Choroid plexus epithelial cell (primary cell): Measurements from ENCODE around the gene TTBK1.

Source experiments
- DNase-seq: peaks from one replicate; pipeline ENCODE4 v3.0.0-alpha.2; 2010; ENCODE audit warnings: low read depth
- H3K4me3 ChIP-seq: 2 replicates; pipeline ENCODE4 v1.5.1; 2011; ENCODE audit warnings: low read depth, mild to moderate bottlenecking, control low read depth, low read length, moderate library complexity
- TF ChIP-seq, protein P1 (sequence below): conservative IDR thresholded peaks from 2 replicates; pipeline ENCODE4 v1.5.1; 2011; ENCODE audit warnings: low read depth, mild to moderate bottlenecking, control low read depth, inconsistent platforms, low read length, moderate library complexity

TTBK1 gene

DNA sequence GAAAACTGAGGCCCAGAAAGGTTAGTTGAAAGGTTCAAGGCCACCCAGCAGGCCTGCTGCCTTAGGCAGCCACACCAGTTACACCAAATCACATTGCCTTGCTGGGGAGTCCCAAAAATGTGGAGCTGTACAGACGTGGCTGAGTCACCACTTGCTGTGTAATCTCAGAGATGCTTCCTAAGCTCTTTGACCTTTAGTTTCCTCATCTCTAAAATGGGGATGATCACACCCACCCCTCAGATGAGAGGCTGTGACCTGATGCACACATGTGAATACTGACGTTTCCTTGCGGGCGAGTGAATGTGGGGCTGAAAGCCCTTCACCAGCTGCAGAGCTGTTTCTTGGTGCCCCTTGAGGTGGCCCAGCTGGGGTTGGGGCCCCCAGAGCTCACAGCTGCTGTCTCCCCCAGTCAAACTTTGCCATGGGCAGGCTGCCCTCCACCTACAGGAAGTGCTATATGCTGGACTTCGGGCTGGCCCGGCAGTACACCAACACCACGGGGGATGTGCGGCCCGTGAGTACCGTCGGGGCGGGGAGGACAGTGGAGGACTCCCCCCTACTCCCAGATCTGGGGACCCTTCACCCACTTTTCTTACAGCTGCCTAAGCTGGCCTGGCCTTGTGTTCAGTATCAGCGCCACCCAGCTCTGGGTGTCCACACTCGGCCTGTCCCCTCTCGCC, 11.0 kb downstream of the TTBK1 start:
- H3K4me3 ChIP-seq = no peak overlapping the region
- peak; percentile 41 for DNase-seq

DNA sequence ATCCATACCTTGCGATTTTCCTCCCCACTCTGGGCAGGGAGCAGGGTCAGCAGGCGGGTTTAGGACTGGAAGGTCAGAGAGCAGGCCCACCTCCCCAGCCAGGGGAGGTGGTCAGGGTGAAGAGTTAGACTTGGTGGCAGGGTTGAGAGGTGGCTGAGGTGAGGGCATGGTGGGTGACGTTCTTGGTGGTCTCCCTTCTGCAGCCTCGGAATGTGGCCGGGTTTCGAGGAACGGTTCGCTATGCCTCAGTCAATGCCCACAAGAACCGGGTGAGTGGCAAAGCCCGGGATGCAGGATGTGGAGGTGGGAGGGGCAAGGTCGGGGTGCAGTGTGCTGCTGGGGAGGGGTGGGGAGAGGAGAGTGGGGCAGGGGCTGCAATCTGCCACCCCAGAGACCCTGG, 11.6 kb downstream of the TTBK1 start:
- no peak for DNase-seq
- TF ChIP-seq, protein P1, sequence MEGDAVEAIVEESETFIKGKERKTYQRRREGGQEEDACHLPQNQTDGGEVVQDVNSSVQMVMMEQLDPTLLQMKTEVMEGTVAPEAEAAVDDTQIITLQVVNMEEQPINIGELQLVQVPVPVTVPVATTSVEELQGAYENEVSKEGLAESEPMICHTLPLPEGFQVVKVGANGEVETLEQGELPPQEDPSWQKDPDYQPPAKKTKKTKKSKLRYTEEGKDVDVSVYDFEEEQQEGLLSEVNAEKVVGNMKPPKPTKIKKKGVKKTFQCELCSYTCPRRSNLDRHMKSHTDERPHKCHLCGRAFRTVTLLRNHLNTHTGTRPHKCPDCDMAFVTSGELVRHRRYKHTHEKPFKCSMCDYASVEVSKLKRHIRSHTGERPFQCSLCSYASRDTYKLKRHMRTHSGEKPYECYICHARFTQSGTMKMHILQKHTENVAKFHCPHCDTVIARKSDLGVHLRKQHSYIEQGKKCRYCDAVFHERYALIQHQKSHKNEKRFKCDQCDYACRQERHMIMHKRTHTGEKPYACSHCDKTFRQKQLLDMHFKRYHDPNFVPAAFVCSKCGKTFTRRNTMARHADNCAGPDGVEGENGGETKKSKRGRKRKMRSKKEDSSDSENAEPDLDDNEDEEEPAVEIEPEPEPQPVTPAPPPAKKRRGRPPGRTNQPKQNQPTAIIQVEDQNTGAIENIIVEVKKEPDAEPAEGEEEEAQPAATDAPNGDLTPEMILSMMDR = no peak
- H3K4me3 ChIP-seq = no peak overlapping the region

More for the DNA sequence above, 11.0 kb downstream of the TTBK1 start:
- TF ChIP-seq, protein P1 = no peak

DNA sequence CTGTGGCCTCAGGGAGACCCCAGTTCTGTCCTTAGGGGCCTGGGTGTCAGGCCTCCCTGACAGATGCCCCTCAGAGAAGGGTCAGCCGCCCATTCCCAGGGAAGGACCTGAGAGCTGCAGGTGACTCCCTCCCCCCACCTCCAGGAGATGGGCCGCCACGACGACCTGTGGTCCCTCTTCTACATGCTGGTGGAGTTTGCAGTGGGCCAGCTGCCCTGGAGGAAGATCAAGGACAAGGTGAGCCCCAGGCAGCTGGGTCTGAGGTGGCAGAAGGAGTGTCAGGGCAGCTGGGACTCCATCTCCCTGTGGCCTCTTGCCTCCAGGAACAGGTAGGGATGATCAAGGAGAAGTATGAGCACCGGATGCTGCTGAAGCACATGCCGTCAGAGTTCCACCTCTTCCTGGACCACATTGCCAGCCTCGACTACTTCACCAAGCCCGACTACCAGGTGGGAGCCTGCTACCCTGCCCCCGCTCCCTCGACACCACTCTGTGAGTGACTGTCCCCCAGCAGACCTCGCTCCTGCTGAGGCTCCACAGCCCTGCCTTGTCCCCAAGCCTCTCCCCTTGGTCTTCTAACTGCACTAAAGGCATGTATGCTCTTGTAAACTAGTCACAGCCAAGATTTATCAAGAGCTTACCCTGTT, 12.2 kb downstream of the TTBK1 start:
- TF ChIP-seq, protein P1 = no peak
- H3K4me3 ChIP-seq = no peak overlapping the region
- DNase-seq = no peak

DNA sequence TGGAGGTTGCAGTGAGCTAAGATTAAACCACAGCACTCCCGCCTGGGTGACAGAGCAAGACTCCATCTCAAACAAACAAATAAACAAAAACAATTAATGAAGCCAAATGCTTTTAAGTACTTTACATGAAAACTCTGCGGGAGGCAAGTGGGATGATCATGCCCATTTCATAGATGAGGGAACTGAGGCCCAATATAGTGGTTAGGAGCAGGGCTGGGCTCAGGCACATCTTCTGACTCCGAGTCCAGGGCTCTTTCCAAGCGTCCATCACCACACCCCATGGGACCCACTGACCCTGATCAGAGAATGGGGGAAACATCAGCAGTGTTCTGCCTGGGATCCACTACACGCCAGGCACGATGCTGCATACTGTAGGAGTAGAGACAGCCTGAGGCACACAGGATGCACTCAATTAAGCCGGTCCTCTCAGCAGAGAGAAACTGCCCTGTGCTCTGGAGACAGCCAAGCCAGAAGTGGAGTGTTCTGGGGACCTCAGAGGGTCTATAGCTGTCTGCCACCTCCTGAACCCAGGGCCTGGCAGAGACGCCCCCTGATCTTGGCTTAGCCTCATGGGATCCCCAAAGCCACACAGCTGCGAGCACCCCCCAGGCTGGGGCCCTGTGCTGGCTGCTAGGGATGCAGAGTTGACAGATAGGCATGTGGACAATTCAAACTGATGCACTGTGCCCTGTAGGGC, 13.5 kb downstream of the TTBK1 start:
- TF ChIP-seq, protein P1 = no peak
- DNase-seq = no peak
- H3K4me3 ChIP-seq = no peak overlapping the region

DNA sequence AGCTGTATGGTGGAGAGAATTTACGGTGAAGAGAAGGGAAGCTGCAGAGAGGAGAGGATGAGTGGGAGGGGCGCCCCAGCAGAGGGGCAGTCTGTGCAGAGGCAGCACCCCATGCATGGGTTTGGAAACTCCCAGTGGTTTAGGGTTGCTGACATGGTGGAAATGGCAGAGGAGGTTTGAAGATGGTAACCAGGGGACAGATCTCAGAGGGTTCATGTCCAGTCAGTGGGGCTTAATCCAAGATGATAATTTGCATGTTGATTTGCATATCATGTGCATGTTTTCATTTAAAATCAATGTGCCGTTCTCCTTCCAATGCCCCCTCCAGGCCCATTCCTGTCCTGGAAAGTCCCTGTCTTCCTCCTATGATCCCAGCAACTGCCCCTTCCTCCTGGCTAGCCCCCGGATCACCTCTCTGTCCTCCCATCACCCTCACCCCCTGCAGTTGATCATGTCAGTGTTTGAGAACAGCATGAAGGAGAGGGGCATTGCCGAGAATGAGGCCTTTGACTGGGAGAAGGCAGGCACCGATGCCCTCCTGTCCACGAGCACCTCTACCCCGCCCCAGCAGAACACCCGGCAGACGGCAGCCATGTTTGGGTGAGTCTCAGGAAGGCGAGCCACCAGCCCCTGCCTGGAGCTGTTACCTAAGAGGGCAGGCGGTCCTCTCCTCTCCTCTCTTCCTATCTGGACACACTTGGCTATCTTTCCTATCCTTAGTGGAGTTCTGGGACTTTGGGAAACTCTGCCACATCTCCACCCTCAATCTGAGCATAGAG, 14.3 kb downstream of the TTBK1 start:
- no peak for DNase-seq
- TF ChIP-seq, protein P1 = no peak
- no peak overlapping the region for H3K4me3 ChIP-seq

DNA sequence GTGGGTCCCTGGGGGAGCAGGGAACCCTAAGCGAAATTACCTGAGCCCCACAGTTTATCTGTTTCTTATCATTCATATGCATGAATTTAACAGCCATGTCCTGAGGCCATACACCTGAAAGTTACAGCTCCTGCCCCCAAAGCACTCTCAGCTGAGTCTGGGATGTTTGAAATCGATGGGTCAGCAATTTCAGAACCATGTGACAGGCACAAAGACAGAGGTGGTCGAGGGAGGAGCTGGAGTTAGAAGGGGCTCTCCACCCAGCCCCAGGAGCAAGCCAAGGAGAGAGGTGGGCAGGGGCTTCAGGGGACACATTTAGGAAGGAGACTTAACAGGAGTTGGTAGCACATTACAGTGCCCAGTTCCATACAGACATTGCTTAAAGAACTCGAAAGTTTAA, 14.9 kb downstream of the TTBK1 start:
- H3K4me3 ChIP-seq = no peak overlapping the region
- TF ChIP-seq, protein P1 = no peak
- DNase-seq = no peak
